Heart left ventricle (tissue), 13 donors: ENCODE measurements around the gene CCDC127.

Source experiments
- CTCF ChIP-seq, 12 donors: fragments of 200-600 bp; sonication (generic) in 4 of 12; IDR thresholded peaks; one replicate each; pipeline versions ENCODE4 v1.5.0 to v1.8.0; 2018 to 2022; ENCODE audit warnings: antibody characterized with exemption in 12 of 12, mild to moderate bottlenecking in 5 of 12
- POLR2A ChIP-seq, 2 donors: fragments of 450-650 bp; IDR thresholded peaks; one replicate each; pipeline ENCODE4 v1.6.1; 2017; ENCODE audit warnings: antibody characterized with exemption in 2 of 2, mild to moderate bottlenecking in 2 of 2, moderate library complexity in 2 of 2
- donor health status: ischemic (EF 13 %, LVEDD 7.1; RV severe dilation, severe dysfunction).
- donor health status: DM: no; HTN: yes; CAD: no.
- donor health status: DM: no; HTN: no; CAD: no.
- donor health status: ischemic (EF 25% LVEDD 6.9; RV normal size, moderate dysfunction).
- donor health status: ischemic (EF 25% LVEDD 5.7; RV mildly dilated, moderate dysfunction).
- donor health status: ischemic (EF 35%, LVEDD 5.7; RV mildly dilated, moderate dysfunction).
- donor health status: nonischemic (EF 11% LVEDD 7.7; RV severe dilation, severe dysfunction).
- donor health status: DM: yes; HTN: yes; CAD: no.
- donor health status: PGD.
- donor health status: ischemic (EF 29% LVEDD 5.4; RV normal size, mild dysfunction).
- donor health status: nonischemic (EF 23%, LVEDD 6.1; RV moderate dilation, normal function).

- TF ChIP-seq CTCF (IDR thresholded peaks at IDR 0.05): no peak
- no peak for TF ChIP-seq POLR2A (IDR thresholded peaks at IDR 0.05)
Observed at GRCh38 chr5:206927-207536, 10.9 kb downstream of the CCDC127 start.
